D721Med (cell line): ENCODE data around the gene GOLGA8J.
"Not testable (repeated sequence)": the region's sequence is repeated elsewhere in the genome, so short reads cannot be mapped to it uniquely, and the experiment has no call there.

Experiments used
- DNase-seq: peaks from one replicate; pipeline ENCODE4 v3.0.0; 2011; ENCODE audit warnings: low spot score; ENCODE audit not compliant: insufficient read length
- FAIRE-seq: peaks from 2 replicates; lab custom pipeline; 2011; peaks lifted over from hg19 to GRCh38; lab: Jason Lieb, UNC
- TF ChIP-seq, protein P1 (sequence below): IDR thresholded peaks from 2 replicates; pipeline ENCODE4 v1.5.1; 2012; ENCODE audit warnings: mild to moderate bottlenecking, control low read depth; ENCODE audit not compliant: insufficient read depth; ENCODE audit errors: missing control alignments

GOLGA8J gene

DNA sequence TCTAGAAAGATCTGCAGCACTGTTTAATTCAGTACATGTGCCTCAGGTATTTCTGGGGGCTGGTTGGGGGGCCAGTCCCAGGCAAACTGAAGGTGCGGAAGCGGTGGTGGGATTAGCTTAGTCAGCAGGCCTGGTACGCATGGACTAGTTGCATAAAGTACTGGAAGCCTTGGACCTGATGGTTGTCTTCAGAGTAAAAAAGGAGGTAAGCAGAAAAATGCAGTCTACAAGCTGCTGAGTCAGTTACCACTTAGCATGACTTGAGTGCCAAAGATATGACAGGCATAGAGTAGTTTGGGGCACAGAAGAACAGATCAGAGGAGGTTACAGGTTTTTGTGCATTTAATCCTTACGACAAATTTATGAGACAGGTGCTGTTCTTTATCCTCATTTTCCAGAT is 19.9 kb upstream of the GOLGA8J start:
- TF ChIP-seq, protein P1, sequence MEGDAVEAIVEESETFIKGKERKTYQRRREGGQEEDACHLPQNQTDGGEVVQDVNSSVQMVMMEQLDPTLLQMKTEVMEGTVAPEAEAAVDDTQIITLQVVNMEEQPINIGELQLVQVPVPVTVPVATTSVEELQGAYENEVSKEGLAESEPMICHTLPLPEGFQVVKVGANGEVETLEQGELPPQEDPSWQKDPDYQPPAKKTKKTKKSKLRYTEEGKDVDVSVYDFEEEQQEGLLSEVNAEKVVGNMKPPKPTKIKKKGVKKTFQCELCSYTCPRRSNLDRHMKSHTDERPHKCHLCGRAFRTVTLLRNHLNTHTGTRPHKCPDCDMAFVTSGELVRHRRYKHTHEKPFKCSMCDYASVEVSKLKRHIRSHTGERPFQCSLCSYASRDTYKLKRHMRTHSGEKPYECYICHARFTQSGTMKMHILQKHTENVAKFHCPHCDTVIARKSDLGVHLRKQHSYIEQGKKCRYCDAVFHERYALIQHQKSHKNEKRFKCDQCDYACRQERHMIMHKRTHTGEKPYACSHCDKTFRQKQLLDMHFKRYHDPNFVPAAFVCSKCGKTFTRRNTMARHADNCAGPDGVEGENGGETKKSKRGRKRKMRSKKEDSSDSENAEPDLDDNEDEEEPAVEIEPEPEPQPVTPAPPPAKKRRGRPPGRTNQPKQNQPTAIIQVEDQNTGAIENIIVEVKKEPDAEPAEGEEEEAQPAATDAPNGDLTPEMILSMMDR = no peak
- no peak for FAIRE-seq
- no peak for DNase-seq

DNA sequence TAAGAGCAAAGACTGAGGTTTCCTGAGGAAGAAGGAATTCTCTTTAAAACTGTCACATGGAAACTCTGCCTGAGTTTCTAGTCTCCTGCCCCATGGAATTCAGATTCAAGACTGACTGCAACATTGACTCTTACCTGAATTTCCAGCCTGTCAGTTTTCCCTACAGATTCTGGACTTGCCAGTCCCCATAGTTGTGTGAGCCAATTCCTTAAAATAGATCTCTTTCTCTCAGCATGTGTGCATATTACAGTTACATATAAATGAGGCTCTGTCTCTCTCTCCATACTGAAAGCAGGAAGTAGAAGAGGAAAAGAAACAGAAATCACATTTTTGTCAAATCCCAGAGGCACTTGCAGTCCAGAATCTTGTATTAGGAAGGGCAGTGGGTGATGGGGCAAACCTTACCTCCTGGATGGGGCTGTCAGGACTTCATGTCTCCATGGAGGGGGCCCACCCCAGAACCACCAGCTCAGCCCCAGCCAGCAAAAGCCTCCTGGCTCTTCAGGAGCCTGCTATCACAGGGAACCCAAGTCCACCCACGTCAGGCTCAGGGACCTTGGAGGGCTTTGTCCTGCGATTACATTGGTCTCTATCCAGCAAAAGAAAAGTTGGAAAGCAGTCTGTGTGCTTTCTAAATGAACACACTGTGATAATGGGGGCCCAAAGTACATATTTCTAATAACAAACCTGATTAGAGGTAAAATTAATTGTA is 18.8 kb upstream of the GOLGA8J start:
- FAIRE-seq (no peak), DNase-seq (no peak)
- TF ChIP-seq, protein P1 = no peak

DNA sequence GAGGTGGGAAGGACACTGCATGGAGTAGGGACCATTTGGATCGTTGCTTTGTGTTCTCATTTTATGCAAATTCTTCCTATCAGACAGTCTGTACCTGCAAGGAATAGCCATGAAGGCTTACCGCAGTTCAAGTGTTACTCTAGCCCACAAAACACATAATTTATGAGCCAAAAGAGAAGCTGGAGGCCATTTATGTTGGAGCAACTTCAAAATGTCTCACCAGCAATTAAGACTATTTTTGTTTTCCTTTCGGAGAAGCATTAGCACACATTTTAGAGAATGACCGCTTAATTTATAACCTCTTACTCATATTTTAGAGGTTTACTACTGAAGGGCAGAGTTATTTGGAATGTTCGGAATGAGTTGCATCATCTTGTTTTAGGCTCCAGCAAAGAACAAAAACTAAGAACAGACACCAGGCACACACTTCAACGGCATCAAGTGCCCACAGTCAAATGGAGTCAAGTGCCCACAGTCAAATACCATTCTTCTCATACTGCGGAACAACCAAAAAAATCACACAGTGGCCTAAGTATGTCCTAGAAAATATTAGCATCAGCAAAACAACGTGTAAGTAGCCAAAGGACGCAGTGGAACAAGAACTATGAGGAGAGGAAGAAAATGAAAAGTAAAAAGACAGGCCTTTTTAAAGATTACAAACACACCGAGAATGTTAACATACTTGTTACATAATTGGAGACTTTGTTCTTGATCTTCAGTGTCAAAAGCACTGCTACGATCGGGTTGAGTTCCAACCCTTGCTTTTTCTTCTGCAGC is 17.5 kb upstream of the GOLGA8J start:
- TF ChIP-seq, protein P1 = no peak
- FAIRE-seq (no peak), DNase-seq (no peak)

DNA sequence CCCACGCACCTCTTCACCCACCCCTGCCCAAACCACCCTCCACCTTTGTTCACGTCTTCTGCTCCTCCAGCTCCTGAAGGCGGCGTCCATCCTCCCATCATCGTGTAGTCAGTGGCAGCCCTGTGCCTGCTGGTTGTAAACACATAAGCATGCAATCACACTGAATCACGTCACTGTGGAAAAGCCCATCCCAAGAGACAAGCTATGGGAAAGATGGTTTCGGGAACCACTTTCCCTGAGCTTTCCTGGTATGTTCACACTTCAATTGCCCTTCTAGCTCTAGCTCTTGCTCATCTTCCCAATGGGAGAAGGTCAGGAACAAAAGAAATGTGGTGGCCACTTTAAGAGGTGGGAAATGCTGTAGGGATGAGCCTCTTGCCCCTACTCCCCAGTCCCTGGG is 14.4 kb upstream of the GOLGA8J start:
- no peak for FAIRE-seq
- DNase-seq = no peak
- TF ChIP-seq, protein P1 = no peak

DNA sequence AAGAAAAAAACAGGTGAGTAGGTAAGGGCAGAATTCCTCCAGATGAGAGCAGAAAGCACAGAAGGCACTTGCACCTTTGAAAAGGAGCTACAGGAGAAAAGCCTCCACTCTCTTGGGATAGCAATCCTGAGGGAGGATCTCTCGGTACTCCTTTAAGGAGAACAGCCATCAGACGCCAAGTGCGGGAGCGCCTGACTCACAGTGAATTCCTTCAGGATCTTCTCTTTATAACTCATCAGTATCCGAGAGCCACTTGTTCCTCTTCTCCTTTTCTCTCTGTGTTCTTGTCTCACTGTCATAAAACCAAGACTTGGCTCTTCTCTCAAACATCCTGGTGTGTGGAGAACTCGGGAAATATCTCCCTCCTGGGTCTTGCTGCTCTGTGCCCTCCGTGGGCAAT is 10.1 kb upstream of the GOLGA8J start:
- DNase-seq (no peak), FAIRE-seq (no peak)
- TF ChIP-seq, protein P1 = no peak

DNA sequence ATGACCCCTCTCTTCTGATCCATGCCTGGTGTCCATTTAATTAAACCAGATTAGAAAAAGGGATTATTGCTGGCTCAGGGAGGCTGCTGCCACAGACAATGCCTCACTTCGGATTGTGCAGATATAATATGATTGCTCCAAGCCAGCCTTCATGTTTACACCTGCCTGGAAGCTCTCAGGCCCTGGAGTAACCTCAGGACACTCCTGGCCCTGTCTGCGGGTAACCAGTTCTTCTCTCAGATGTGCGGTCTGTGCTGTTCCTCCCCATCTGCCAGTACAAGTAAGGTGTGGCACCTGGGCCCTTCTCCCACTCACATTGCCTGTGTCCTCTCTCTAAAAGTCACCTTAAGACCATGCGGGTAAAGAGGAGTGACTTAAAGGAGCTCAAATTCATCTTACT is 8.8 kb upstream of the GOLGA8J start:
- TF ChIP-seq, protein P1 = no peak
- DNase-seq = peak; percentile 34
- FAIRE-seq = peak; percentile 71

DNA sequence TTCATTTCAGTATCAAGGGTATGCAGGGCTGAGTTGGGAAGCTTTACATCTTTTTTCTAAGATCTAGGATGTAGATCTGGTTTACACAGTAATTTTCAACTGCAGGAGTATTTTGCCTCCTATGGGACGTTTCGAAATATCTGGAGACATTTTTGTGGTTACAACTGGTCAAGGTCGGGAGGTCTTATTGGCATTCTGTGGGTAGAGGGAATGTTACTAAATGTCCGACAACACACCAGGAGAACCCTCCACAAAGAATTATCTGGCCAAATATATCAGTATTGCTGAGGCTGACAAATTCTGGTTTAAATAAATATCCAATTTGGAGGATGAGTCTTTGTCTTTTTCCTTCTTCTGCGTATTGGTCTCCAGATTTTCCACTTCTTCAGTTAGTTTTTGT is 1.9 kb upstream of the GOLGA8J start:
- DNase-seq, FAIRE-seq: not testable (repeated sequence)

DNA sequence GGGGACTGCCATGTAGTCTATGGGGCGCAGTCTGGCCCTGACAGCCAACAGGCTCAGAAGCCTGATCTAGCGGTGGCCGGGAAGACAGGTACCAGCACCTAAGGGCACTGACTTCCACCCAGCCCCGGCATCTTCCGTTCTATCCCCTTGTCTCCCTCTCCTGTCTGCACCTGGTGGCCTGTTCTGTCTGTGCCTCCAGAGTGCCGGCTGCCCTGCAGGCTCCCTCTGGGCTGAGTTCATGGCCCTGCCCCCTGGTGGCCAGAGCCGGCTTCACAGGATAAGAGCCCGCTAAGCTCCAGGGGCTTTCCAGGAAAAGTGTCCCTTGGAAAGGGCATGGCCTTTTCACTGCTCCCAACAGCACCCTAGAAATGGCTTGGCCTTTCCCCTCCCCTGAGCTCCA is 15.1 kb downstream of the GOLGA8J start:
- FAIRE-seq, DNase-seq: not testable (repeated sequence)

DNA sequence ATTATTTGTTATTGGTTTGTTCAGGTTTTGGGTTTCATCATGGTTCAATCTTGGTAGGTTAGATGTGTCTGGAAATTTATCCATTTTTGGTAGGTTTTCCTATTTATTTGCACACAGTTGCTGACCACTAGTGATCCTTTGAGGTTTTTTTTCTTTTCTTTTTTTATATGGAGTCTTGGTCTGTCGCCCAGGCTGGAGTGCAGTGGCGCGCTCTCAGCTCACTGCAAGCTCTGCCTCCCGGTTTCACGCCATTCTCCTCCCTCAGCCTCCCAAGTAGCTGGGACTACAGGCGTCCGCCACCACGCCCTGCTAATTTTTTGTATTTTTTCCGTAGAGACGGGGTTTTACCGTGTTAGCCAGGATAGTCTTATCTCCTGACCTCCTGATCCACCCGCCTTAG is 20.1 kb downstream of the GOLGA8J start:
- DNase-seq, FAIRE-seq: not testable (repeated sequence)

DNA sequence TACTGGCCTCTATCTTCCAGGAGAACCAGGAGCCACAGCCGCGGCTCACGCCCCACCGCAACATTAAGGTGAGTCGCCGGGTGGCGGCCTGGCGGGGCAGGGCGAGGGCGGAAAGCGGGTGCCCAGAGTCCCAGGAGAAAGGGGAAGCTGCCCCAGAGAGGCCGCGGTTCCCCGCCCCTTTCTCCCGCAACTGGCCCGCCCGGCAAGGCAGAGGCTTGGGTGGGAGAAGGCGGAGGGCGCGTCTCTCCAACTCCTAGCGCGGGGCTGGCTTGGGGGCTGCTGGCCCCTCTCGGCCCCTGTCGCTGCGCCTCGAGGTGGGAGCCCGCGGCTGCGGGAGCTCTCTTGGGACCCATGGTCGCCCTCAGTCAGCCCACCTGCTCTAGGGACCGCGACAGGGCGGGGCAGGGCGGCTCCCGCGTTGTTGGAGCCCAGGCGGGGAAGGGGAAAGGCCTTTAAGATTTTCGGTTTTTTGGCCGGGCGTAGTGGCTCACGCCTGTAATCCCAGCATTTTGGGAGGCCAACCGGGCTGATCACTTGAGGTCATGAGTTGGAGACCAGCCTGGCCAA is 21.3 kb downstream of the GOLGA8J start:
- FAIRE-seq = not testable (repeated sequence)

DNA sequence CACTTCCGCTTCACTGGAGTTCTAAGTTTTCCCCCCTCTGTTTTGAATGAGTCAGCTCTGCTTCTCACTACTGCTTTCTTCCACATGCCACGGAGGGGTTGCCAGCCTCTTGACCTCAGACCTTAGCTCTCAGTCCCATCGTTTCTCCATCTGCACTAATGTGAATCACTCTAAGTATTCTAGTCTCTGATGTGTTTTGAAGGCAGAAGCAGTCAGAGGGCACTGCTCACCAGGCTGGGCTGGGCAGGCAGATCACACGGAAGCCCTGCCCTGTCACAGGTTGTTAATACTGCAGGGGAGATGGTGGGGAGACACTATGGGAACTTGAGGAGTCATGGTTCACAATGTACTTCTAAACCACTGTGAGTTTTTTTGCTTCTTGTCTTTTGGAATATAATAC is 27.8 kb downstream of the GOLGA8J start:
- not testable (repeated sequence) for DNase-seq, FAIRE-seq

More for the DNA sequence above, 21.3 kb downstream of the GOLGA8J start:
- not testable (repeated sequence) for DNase-seq
